ENCODE data around the gene LTBP3.

Gene LTBP3

GRCh38 chr11:65558002-65558929 lies at the start of gene LTBP3:
TSS of gene LTBP3 (minus strand) at chr11:65558359. CDS start at chr11:65557959, 400 bp downstream.
- no peak for DNase-seq (ENCODE audit: low read depth)

GRCh38 chr11:65606876-65607613 lies 48.9 kb upstream of the LTBP3 start:
- DNase-seq (ENCODE audit: low read depth) = no peak

GRCh38 chr11:65604258-65604657 lies 46.1 kb upstream of the LTBP3 start:
- no peak for DNase-seq (ENCODE audit: low read depth)

GRCh38 chr11:65599955-65600246 lies 41.7 kb upstream of the LTBP3 start:
- DNase-seq (ENCODE audit: low read depth) = no peak

- DNase-seq (ENCODE audit: low read depth) = no peak
Observed at GRCh38 chr11:65599216-65599954, 41.2 kb upstream of the LTBP3 start.

GRCh38 chr11:65598258-65598699 lies 40.1 kb upstream of the LTBP3 start:
- no peak for DNase-seq (ENCODE audit: low read depth)

- no peak for DNase-seq (ENCODE audit: low read depth)
Observed at GRCh38 chr11:65596520-65596919, 38.4 kb upstream of the LTBP3 start.

GRCh38 chr11:65595543-65596281 lies 37.6 kb upstream of the LTBP3 start, which contains the start of gene KCNK7:
TSS of gene KCNK7 (minus strand) at chr11:65595800. CDS start at chr11:65595772, 28 bp downstream.
- DNase-seq (ENCODE audit: low read depth) = no peak

- DNase-seq (ENCODE audit: low read depth) = no peak
Observed at GRCh38 chr11:65595131-65595530, 37.0 kb upstream of the LTBP3 start.

GRCh38 chr11:65593518-65594414 lies 35.6 kb upstream of the LTBP3 start:
- DNase-seq (ENCODE audit: low read depth) = no peak

- DNase-seq (ENCODE audit: low read depth) = no peak
Observed at GRCh38 chr11:65592858-65593517, 34.8 kb upstream of the LTBP3 start.

- DNase-seq (ENCODE audit: low read depth) = no peak
Observed at GRCh38 chr11:65591939-65592857, 34.0 kb upstream of the LTBP3 start.

- no peak for DNase-seq (ENCODE audit: low read depth)
Observed at GRCh38 chr11:65590240-65590738, 32.1 kb upstream of the LTBP3 start.

GRCh38 chr11:65589444-65590239 lies 31.5 kb upstream of the LTBP3 start:
- no peak for DNase-seq (ENCODE audit: low read depth)

GRCh38 chr11:65588199-65589054 lies 30.3 kb upstream of the LTBP3 start:
- DNase-seq (ENCODE audit: low read depth) = no peak

GRCh38 chr11:65586676-65587075 lies 28.5 kb upstream of the LTBP3 start:
- no peak for DNase-seq (ENCODE audit: low read depth)

GRCh38 chr11:65586247-65586630 lies 28.1 kb upstream of the LTBP3 start:
- DNase-seq (ENCODE audit: low read depth) = no peak

Data from stimulated activated CD8-positive, alpha-beta memory T cell treated with anti-CD3 and anti-CD28 coated beads, Interleukin-12 subunit alpha, Interleukin-12 subunit beta, amount 100 ng/mL, for 4 hours (primary cell).